Neural progenitor cell (in vitro differentiated cells): ENCODE results near the gene SMC3.

Source experiments
- CTCF ChIP-seq: fragments of 200-600 bp; sonication (generic); IDR thresholded peaks from 2 replicates; pipeline ENCODE4 v1.5.1; 2017; ENCODE audit warnings: antibody characterized with exemption, mild to moderate bottlenecking
- EZH2 ChIP-seq: fragments of 200-600 bp; sonication (generic); IDR thresholded peaks from 2 replicates; pipeline ENCODE4 v1.6.1; 2017; ENCODE audit warnings: antibody characterized with exemption, mild to moderate bottlenecking, moderate library complexity
- EZH2phosphoT487 ChIP-seq: fragments of 200-600 bp; sonication (generic); IDR thresholded peaks from 2 replicates; pipeline ENCODE4 v1.6.1; 2017; ENCODE audit warnings: antibody characterized with exemption

DNA sequence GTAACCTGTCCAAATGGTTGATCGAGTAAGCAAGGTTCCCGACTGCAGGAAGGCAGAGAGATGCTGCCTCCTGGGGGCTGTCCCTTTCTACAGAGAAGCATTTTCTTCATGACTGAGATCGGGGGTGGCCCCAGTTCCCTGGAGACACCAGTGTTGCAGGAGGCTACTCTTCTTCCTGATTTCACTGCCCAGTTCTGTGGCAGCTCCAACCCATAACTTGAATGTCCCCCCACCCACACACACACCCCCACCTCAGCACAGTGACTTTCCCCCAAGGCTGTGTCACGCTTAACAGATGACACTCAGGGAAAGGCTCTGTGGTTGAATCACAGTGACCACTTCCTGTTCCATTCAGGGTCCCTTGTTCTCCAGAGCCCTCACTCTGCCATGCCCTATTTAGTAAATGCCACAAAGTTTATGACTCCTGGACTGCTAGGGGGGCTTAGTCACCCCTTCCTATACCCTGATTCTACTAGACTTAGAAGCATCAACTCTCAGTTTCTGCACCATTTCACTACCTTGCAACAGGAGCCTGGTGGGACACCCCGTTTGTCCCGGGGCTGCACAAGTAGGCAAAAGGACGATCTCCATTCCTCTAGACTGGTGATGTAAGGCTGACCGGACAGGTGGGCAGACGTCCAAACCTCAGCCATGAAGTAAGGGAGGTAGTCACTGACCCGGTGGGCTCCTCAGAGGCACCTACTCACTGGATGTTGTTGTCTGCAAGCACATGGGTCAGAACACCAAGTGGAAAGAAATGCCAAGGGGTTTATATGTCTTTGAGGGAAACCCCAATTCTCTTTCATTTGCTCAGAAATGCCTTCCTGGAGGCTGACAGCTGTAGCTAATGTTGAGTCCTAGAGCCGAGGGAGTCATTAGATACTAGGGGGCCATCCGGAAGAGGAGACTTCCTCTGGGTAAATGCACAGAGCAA, 31.3 kb upstream of the SMC3 start:
- TF ChIP-seq CTCF (peak; percentile 48), EZH2 (no peak), EZH2phosphoT487 (no peak)
